NCI-H2107 (cell line): ENCODE results near the gene DLD.
"Not testable (repeated sequence)": the region's sequence is repeated elsewhere in the genome, so short reads cannot be mapped to it uniquely, and the experiment has no call there.

ENCODE experiments used
- DNase-seq: peaks from one replicate; lab custom pipeline; 2025; lab: John Stamatoyannopoulos, UW

The DLD gene

GRCh38 chr7:107890962-107891635 lies at the start of gene DLD:
Gene DLD (plus strand): TSS chr7:107891183. CDS start chr7:107891251, 68 bp downstream.
- DNase-seq: peak; percentile 84

- DNase-seq: no peak
Measured at GRCh38 chr7:107842213-107842612, 48.8 kb upstream of the DLD start.

- DNase-seq: no peak
Measured at GRCh38 chr7:107843184-107843583, 47.8 kb upstream of the DLD start.

- no peak for DNase-seq
Measured at GRCh38 chr7:107846324-107846723, 44.7 kb upstream of the DLD start.

- DNase-seq: no peak
Measured at GRCh38 chr7:107847168-107847835, 43.7 kb upstream of the DLD start.

- DNase-seq: not testable (repeated sequence)
Measured at GRCh38 chr7:107847836-107848175, 43.2 kb upstream of the DLD start.

- DNase-seq: not testable (repeated sequence)
Measured at GRCh38 chr7:107848211-107848610, 42.8 kb upstream of the DLD start.

GRCh38 chr7:107850216-107850615 lies 40.8 kb upstream of the DLD start:
- no peak for DNase-seq

GRCh38 chr7:107850643-107851042 lies 40.3 kb upstream of the DLD start:
- no peak for DNase-seq

GRCh38 chr7:107854454-107854853 lies 36.5 kb upstream of the DLD start:
- no peak for DNase-seq

- DNase-seq: no peak
Measured at GRCh38 chr7:107854989-107855388, 36.0 kb upstream of the DLD start.

- DNase-seq: no peak
Measured at GRCh38 chr7:107856806-107857540, 34.0 kb upstream of the DLD start.

- no peak for DNase-seq
Measured at GRCh38 chr7:107857541-107857912, 33.5 kb upstream of the DLD start.

GRCh38 chr7:107858280-107858679 lies 32.7 kb upstream of the DLD start:
- no peak for DNase-seq

- DNase-seq: no peak
Measured at GRCh38 chr7:107860279-107860961, 30.6 kb upstream of the DLD start.

- no peak for DNase-seq
Measured at GRCh38 chr7:107860981-107861652, 29.9 kb upstream of the DLD start.

GRCh38 chr7:107865956-107866775 lies 24.8 kb upstream of the DLD start:
- DNase-seq: no peak

GRCh38 chr7:107867858-107868466 lies 23.0 kb upstream of the DLD start:
- no peak for DNase-seq

- DNase-seq: no peak
Measured at GRCh38 chr7:107870427-107871000, 20.5 kb upstream of the DLD start.

- DNase-seq: no peak
Measured at GRCh38 chr7:107874111-107874510, 16.9 kb upstream of the DLD start.
